ENCODE measurements around the gene CEBPG. TPM values are rescaled to one million over a fixed set of nuclear protein-coding genes. Genes with fewer than 3 reads are reported as not detected.

The CEBPG gene
- polyA plus RNA-seq, 3 donors: 8.3 to 19.3 (median 15.4) TPM

DNA sequence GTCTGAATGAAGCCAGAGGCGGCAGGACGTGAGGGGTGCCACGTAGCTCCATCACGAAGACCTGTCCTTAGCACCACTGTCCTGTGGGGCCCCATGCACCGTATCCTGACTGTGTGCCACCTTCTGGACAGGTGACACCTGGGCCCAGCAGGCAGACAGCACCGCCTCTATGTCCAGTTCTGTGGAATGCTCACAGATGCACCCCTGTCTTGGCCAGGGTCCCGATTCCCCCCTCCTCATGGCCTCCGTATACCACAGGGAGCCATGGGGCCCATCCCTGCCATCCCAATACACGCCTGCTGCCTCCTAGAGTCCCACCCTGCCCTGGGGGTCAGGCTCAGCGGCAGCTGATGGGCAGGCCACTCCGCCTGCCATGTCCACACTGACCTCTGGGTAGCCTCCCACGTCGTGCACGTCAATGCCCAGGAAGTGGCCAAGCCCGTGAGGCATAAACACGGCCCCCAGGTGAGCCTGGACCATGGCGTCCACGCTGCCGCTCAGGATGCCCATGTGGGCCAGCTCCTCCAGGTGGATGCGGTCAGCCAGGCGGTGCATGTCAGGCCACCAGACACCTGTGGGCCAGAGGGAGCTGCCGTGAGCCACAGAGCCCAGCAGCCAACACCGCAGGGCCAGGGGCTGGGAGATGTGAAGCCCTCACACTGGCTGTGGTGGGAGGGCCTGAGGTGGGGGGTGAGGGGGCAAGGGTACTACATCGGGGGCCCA lies 17.6 kb downstream of the CEBPG start:
- WGBS, 3 donors: 84 to 90% (median 87%) methylated on average over 24 of the region's 24 CpGs
- H3K27ac ChIP-seq (ENCODE audit: low read depth, low read length): no peak overlapping the region

DNA sequence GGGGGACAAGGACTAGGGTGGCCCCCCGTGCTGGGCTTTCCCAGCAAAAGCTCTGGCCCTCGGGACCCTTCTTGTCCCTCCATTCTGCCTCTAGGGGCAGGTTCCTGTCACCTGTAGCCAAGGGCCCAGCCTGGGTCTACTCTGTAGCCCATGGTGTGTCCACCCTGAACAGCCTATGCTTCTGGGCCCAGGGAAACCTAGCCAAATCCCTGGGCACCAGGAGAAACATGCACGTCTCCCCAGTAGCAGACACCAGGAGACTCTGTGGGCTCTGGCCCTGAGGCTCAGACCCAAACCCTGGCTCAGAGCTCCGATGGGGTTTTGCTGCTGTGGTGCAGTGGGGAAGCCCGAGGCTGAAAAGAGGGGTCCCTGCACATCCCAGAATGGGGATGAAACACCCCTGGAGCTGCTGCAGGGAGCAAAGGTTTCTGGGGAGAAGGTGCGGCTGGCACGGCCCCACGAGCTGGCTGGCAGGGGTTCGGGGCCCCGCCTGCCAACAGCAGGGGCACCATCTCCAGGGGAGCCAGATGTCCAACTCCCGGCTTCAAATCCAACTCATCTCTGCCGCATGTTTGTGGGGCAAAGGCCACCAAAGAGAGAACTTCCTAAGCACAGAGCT lies 18.2 kb downstream of the CEBPG start:
- WGBS, 3 donors: 63 to 82% (median 77%) methylated on average over 12 of the region's 12 CpGs
- no peak overlapping the region for H3K27ac ChIP-seq (ENCODE audit: low read depth, low read length)

DNA sequence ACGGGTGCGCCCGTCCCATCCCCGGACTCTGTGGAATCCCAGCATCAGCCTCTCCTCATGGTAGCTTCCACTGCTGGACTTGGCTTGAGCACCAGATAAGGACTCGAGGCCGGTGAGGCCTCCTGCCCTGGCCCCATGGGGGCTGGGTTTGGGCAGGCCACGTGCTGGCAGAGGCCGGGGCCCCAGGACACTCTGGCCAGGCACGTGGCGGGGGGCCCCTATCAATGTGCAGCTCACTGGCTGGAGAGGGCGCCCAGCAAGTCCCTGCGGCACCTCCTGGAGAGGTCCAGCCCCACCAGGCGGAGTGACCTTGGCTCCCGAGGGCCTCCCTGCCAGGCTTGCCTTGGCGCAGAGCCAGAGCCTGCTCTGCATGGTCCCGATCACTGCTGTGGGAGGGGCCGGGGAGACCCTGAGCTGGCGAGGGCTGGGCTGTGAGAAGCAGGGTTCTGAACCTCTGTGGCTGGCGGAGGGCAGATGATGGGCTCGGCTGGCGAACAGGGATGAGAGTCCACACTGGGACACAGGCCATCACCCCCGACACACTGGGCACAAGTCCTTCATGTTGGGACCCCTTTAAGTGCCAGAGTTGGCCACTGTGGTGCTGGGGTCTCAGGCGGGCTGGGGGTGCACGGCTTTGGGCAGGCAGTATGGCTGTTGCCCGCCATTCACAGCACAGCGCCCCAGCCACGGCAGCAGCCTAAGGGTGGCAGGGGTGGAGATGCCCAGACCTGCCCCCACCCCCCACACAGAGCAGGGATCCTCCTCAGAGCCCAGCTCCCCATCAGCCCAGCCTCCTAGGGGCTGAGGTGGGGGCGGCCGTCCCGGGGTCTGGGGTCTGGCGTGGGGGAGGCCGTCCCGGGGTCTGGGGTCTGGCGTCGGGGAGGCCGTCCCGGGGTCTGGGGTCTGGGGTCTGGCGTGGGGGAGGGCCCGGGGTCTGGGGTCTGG lies 19.1 kb downstream of the CEBPG start:
- H3K27ac ChIP-seq (ENCODE audit: low read depth, low read length): no peak overlapping the region
- 47 to 78% (median 67%) methylated on average over 31 to 39 of the region's 39 CpGs for WGBS, 3 donors

DNA sequence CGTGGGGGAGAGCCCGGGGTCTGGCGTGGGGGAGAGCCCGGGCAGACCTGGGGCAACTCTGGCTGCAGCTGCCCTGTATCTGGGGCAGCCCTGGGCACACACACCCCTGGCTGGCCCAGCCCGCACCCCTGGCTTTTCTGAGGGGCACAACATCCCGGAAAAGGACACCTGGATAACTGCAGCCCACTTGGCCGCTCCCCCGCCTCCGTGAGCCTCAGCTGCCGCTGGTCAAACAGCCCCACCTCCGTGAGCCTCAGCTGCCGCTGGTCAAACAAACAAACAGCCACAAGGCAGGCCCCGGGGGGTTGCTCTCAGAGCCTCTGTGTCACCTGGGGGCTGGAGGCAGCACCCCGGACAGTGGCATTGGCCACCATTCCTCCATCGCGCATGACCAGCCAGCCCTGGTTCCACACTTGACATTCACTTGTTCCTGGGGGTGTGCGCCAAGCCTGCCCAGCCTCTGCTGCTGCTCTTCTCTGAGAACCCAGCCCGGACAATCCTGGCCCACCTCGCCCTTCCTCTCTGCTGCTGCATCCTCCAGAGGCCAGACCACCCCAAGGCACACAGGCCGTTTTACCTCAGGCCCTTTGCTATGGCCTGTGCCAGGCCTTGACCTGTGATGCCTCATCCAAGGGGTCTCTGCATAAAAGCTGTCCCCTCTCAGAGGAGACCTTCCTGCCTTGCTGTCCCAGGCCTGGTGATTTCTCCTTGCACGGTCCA lies 19.9 kb downstream of the CEBPG start:
- no peak overlapping the region for H3K27ac ChIP-seq (ENCODE audit: low read depth, low read length)

DNA sequence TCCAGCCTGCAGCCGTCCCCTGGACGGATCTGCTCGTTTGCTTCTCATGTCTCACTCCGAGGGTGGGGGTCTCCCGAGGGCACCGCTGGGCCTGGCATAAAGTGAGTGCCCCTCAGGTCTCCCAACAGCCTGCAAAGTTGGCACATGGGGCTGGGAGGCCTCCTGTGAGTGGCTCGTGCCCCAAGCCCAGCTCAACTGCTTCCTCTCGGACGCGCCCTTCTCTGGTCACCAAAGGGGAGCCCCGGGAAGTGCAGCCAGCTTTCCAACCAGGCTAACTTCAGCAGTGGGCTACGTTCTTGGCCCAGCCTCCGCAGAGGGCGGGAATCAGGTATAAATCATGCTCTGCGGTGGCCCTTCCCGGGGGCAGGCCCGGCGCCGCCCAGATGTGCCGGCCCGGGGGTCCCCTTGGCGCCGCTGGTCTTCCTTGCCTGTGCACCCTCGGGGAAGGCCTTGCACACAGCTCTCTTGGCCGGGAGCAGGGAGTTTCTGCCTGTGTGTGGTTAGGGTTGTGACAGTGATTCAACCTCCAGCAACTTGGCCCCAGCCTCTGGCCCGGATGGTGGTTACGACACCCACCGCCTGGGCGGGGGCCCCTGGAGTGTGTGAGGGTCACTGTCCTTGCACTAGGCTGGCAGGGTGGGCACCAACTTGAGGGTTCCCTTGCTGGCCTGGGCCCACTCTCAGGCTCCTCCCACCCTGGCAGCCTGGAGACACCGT lies 20.7 kb downstream of the CEBPG start:
- WGBS, 3 donors: 36 to 83% (median 38%) methylated on average over 28 to 30 of the region's 30 CpGs
- H3K27ac ChIP-seq (ENCODE audit: low read depth, low read length): no peak overlapping the region

More for the DNA sequence above, 19.9 kb downstream of the CEBPG start:
- 69 to 83% (median 72%) methylated on average over 18 to 21 of the region's 21 CpGs for WGBS, 3 donors

DNA sequence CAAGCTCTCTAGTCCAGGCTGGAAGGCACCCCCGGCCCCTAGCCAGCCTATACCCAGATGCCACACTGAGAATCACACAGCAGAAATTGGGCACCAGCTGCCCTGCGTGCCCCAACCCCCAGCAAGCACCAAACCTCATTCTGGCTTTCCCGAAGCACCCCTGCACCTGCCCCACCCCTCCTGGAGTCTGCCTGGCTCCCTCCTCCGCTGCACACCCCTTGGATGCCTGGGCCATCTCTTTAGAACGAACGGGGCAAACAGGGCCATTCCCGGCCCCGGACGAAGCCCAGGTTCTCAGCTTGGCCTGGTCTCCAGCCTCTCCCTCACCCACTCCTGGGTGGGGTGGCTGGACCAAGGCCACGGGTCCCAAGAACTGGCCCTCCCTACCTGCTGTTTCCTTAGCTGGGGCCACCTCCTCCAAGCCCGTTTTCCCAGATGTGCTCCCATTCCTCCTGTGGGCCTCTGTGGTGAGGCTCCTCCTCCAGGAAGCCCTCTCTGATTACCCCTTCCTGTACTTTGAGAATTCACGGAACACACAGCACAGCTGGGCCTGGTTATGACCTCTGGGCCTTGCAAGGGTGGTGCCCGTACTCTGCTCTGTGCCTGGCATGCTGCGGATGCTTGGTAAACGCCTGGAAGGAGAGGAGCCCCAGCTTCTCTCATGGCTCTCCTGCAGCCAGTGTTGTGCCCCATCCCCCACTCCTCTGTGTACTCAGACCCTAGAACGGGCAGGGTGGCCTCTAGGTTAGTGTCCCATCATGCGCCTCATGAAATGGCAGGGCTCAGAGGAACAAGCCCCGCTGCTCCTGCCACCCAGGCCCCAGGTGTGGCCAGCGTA lies 21.4 kb downstream of the CEBPG start:
- H3K27ac ChIP-seq (ENCODE audit: low read depth, low read length): no peak overlapping the region
- 57 to 78% (median 60%) methylated on average over 19 of the region's 19 CpGs for WGBS, 3 donors

DNA sequence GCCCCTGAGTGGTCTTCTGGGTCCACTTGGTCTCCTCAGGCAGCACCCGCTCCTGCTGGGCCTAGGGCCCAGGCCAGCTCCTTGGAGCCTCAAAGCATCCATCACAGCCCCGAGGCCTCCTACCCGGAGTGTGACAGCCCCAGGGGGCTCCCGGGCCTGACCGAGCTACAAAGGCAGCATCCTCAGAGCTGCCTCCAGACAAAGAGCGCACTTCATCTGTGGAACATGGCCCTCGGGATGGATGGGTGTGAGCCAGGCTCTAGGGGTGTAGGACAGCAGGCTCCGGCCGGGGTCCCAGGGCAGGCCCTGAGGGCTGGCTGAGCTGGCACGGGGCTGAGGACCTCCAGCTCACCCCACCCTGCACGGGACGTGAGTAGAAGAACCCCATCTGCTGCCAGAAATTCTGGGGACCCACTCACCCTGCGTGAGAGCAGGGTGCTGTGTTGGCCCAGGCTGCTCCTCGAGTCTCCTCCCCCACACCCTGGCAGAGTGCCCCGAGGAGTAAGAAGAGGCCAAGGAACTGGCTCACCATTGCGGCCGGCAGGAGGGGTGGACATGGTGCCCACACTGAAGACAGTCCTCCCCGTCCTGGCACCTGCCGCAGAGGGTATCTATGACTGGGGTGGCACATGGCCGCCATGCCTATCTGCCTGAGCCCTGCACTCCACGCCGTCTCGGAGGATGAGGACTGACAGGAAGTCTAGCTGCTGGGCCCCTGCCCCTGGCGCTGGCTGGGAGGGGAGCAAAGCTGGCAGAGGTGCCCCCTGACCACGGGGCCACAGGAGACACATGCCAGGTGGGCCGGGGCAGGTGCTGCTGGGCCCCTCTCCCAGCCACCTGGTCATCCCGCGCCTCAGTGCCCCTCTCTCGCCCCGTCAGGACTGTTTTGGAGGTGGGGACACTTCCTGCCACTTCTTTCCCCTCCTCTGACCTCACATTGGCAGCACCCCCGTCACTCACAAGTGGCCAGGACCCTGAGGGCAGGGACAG lies 22.3 kb downstream of the CEBPG start:
- H3K27ac ChIP-seq (ENCODE audit: low read depth, low read length): no peak overlapping the region
- 61 to 79% (median 63%) methylated on average over 30 to 31 of the region's 31 CpGs for WGBS, 3 donors

DNA sequence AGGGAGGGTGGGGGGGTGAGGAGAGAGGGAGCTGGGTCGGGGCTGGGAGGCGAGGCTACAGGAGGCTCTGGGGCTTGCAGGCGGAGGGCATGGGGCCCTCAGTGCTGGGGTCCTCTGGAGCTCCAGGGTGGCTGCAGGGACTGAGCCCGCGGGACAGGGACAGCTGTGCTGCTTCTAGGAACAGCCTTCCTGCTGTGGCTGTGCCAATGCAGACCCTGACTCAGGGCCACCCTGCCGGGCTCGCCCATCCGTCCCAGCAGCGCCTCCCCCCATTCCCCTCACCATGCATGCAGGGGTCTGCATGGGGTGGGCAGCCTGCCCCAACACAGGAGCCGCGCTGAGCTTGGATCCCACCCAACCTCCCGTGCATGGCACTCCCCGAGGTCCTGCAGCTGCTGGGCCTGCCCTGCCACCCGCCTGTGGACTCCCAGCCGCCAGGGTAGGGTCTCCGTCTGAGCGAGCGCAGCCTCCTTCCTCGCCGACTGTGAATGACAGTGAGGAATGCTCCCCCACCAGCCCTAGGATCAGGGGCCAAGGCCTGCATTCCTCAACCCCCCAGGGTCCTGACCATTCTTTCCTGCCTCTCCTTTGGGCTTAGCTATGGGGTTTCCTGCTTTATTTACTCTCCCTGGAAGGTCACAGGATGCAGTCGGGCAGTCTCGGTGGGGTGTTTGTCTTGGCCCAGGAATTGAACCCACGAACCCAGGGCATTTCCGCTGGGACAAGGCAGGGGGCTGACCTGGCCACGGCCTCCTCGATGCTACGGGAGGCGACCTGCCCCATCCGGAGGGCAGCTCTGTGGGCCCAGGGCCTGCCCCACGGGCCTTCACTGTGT lies 23.4 kb downstream of the CEBPG start:
- WGBS, 3 donors: 56 to 68% (median 61%) methylated on average over 28 to 30 of the region's 30 CpGs
- H3K27ac ChIP-seq (ENCODE audit: low read depth, low read length): no peak overlapping the region

DNA sequence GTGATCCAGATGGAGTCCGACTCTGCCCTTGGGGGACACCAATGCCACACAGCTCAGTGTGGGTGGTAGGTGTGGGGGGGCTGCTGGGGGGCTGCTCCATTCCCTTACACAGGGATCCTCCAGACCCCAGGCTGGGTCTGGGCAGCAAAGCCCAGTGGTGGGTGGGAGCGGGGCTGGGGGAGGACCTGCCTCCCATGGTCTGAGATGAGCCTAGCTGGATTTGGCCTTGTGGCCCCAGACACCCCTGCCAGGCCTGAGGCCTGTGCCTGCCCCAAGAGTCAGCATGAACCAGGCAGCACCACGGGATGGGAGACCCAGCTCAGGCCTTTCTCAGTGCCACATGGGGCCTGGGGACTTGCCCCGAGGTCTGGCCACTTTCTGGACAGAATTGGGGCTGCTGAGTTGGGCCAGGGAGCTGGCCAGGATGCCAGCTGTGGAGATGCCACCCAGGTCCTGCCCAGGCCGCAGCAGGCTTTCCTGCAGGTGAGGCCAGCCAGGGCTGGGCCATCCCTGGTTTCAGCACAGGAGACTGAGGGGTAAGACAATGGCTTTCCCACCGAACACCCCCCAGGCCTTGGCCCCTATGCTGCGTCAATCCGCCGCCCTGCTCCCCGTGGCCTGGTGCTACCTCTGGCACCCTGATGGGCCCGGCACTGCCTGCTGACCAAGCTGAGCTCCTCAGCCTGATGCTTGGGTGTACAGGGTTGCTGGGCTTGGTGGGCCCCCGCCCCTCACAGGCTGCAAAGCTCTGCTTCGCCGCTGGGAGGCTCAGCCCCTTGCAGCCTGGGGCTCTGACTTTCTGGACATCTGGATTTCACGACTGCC lies 24.2 kb downstream of the CEBPG start:
- 68 to 82% (median 73%) methylated on average over 15 of the region's 15 CpGs for WGBS, 3 donors

DNA sequence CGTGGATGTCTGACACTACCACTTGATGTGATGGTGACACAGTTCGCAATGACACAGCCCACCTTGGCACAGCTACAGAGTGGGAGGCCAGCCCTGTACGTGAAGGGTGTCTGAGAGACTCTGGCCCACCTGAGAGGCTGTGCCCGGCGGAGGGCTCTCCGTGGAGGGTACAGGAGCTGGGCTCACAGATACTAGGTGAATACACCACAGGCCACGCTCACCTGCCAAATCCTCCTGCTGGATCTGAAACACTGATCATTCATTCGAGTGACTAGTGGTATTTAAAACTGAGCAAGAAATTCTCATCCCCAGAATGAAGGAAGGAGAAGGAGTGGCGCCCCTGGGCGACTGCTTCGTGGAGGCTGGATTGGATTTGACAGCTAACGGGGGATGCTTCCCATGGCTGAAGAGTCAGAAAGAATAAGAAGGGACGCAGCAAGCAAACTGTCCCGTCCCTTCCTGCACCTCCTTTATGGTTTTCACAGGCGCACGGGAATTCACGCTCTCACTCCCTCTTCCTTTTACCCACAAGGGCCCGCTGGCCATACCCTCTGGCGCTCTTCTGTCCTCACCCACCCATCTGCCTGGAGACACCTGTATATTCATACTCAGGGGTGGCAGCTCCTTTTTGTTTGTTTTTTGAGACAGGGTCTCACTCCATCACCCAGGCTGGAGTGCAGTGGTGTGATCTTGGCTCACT lies 25.0 kb downstream of the CEBPG start:
- WGBS, 3 donors: 85 to 93% (median 93%) methylated on average over 19 of the region's 19 CpGs

More for the DNA sequence above, 24.2 kb downstream of the CEBPG start:
- H3K27ac ChIP-seq (ENCODE audit: low read depth, low read length): no peak overlapping the region

DNA sequence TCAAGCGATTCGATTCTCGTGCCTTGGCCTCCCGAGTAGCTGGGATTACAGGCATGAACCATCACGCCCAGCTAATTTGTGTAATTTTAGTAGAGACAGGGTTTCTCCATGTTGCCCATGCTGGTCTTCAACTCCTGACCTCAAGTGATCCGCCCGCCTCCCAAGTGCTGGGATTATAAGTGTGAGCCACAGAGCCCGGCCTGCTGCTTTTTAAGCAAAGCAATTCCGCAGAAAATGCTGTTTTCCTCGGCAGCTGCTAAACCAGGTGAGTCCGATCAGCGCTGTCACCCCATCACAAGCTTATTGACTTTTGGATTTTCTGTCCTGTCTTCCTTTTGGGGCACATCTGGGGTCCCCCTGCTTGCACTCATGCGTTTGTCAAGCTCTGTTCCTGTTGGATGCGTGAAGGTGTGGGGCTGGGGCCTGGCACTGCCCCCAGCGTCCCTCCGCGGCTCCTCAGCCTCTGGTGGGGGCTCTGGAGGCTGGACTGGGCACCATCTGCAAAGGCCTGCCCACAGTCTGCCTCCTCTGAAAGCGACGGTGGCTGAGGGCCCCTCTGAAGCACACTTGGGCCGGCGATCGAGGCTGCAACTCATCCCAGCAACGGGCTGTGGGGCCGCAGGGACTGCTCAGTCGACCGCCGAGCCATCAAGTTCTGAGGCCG lies 25.7 kb downstream of the CEBPG start:
- no peak overlapping the region for H3K27ac ChIP-seq (ENCODE audit: low read depth, low read length)
- 93 to 96% (median 95%) methylated on average over 28 of the region's 28 CpGs for WGBS, 3 donors

More for the DNA sequence above, 25.0 kb downstream of the CEBPG start:
- H3K27ac ChIP-seq (ENCODE audit: low read depth, low read length): no peak overlapping the region

DNA sequence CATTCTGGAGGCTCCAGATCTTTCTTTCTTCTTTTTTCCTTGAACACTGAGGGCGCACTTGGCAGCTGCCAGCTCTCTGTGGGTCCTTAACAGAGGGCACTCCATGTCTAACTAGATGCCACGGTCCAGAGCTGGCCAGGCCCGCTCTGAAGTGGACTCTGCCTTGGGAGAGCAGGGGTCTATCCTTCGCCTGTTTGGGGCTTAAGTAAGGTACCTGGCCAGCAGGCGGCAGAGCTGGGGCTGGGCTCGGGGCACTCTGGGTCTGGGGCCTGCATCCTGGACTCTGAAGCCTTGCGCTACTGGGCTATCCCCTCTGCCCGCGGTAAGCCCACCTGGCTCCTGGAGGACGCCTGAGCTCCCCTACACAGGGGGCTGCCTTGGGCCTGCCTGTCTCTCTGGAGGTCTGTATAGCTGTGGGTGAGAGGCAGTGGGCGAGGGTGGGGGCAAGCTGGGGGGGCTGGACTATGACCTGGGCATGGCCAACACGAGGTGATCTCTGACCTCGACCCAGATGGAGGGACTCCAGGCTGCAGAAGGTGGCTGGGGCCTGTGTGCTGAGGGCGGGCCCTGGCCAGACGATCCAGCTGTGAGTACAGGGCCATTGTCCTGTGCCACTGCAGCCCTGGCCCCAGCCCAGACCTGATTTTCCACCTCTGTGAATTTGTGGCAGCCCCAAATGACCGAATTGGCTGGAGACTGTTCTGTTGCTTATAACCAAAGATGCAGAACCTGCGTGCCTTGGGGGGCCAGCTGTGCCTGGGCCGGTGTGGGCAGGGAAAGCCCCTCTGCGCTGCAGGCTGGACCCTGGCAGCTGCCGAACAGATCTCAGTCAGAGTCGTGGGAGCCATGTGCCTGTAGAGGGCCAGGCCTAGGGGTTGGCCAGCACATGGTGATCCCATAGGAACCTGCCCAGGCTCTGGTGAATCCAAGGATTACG lies 26.5 kb downstream of the CEBPG start:
- 86 to 93% (median 86%) methylated on average over 21 to 22 of the region's 22 CpGs for WGBS, 3 donors

More for the DNA sequence above, 26.5 kb downstream of the CEBPG start:
- H3K27ac ChIP-seq (ENCODE audit: low read depth, low read length): no peak overlapping the region
